ENCODE measurements around the gene SRRM3. TPM values are rescaled to one million over a fixed set of nuclear protein-coding genes. Genes with fewer than 3 reads are reported as not detected.
A peak's percentile ranks its signal among the peaks of the same experiment; 100 is the strongest.
"Not testable (repeated sequence)": the region's sequence is repeated elsewhere in the genome, so short reads cannot be mapped to it uniquely, and the experiment has no call there.

Gene SRRM3
- total and polyA plus RNA-seq, 10 donors, result 0.23 to 1.6 (median 0.93) TPM; not detected in 1

DNA sequence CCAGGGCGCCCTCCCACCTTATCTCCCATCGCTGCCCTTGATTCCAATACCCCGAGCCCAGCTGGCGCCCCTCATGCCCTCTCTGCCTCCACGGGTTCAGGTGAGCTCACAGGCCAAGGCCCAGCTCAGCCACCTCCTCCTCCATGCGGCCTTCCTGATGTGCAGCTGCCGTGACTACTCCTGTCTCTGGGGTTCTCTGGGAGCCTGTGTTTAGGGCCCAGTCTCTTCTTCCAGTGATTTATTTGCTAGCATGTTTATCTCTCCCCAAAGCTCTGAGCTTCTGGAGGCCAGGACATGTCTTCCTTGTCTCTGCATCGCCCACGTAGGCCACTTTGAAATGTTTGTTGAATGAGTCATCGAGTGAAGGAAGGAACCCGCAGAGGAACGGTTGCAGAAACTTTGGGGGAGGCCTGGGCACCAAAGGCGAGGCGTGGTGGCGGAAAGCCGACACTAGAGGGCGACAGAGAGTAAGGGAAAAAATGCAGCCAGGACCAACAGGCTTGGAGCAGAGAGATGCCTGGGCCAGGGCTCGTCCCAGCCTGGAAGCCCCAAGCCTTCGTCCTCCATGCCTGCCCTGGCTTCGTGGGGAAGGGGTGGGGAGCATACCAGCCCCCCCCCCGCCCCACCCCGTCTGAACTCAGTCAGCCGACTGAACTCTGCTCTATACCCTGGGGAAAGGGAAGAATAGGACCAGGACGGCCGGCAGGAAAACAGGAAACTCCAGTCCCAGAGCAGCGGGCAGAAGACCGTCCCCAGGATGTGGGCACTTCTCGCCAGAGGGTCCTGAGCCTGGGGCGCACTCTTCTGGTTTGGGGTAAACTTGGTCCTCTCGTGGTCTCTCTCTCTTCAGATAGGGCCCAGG lies 89.9 kb downstream of the SRRM3 start:
- Histone ChIP-seq H3K27ac (peak overlapping the region; percentile 22 to 89 (median 84)), H3K36me3 (no peaks in the 10 kb centered on the region), H3K27me3 (replicated peaks in 1 of 7) (peaks cover 0 to 3% (median 0%) of the 10 kb centered on the region in 7 donors), H3K4me1 (peaks cover 13 to 53% (median 37%) of the 10 kb centered on the region in 6 donors), H3K9me3 (no peaks in the 10 kb centered on the region), H3K4me3 (peak overlapping the region in 3 of 8 donors; percentile 26 to 50 (median 27))
- intact Hi-C loops (cut with DNase I; ENCODE audit: low total_unique reads), result no loop called here
- 16 to 19% (median 16%) methylated on average over 25 to 30 of the region's 30 CpGs for WGBS, 5 donors
- TF ChIP-seq, protein P1, sequence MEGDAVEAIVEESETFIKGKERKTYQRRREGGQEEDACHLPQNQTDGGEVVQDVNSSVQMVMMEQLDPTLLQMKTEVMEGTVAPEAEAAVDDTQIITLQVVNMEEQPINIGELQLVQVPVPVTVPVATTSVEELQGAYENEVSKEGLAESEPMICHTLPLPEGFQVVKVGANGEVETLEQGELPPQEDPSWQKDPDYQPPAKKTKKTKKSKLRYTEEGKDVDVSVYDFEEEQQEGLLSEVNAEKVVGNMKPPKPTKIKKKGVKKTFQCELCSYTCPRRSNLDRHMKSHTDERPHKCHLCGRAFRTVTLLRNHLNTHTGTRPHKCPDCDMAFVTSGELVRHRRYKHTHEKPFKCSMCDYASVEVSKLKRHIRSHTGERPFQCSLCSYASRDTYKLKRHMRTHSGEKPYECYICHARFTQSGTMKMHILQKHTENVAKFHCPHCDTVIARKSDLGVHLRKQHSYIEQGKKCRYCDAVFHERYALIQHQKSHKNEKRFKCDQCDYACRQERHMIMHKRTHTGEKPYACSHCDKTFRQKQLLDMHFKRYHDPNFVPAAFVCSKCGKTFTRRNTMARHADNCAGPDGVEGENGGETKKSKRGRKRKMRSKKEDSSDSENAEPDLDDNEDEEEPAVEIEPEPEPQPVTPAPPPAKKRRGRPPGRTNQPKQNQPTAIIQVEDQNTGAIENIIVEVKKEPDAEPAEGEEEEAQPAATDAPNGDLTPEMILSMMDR (IDR thresholded peaks at IDR 0.05 in 8 of 11, conservative IDR thresholded peaks at IDR 0.05 in 3 of 11), result peak; percentile 96 to 99 (median 99)
- TF ChIP-seq POLR2A (IDR thresholded peaks at IDR 0.05) (no peak), POLR2AphosphoS5 (IDR thresholded peaks at IDR 0.05) (peak; percentile 49 to 69 (median 66))
- peak; percentile 94 for DNase-seq

DNA sequence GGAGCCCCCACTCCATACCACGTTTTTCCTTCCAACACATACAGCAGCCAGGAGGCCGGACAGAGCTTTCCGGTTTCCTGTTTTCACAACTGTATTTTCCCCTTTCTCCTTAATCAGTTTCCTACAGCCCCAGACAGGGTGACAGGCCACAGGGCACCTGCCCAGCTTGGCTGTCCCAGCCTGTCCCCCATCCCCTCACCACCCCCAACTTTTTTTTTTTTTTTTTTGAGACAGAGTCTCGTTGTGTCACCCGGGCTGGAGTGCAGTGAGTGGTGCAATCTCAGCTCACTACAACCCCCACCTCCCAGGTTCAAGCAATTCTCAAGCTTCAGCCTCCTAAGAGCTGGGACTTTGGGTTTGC lies 90.5 kb downstream of the SRRM3 start:
- DNase-seq, result no peak
- intact Hi-C loops (cut with DNase I; ENCODE audit: low total_unique reads), result no loop called here
- Histone ChIP-seq H3K36me3 (no peaks in the 10 kb centered on the region), H3K27ac (peak overlapping the region; percentile 22 to 89 (median 84)), H3K27me3 (replicated peaks in 1 of 7) (peaks cover 0 to 3% (median 0%) of the 10 kb centered on the region in 7 donors), H3K4me3 (peak overlapping the region in 3 of 8 donors; percentile 26 to 50 (median 27)), H3K4me1 (peaks cover 13 to 59% (median 37%) of the 10 kb centered on the region in 6 donors), H3K9me3 (no peaks in the 10 kb centered on the region)
- TF ChIP-seq POLR2AphosphoS5 (IDR thresholded peaks at IDR 0.05), result peak in 1 of 3 donors; percentile 1
- TF ChIP-seq, protein P1 (IDR thresholded peaks at IDR 0.05 in 8 of 11, conservative IDR thresholded peaks at IDR 0.05 in 3 of 11), result no peak
- WGBS, 5 donors, result 1 to 5% (median 4%) methylated on average over 5 of the region's 5 CpGs

DNA sequence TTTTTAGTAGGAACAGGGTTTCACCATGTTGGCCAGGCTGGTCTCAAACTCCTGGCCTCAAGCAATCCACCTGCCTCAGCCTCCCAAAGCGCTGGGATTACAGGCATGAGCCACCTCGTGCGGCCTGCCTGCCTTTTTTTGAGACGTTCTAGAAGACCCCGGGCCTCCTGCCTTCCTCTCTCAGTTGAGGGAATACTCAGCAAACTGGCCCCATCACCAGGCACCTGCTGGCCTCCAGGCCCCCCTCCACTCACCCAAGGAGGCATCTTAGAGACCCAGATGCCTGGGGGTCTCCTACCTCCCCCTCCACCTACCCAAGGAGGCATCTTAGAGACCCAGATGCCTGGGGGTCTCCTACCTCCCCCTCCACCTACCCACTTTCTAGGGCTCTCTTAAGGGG lies 91.2 kb downstream of the SRRM3 start:
- intact Hi-C loops (cut with DNase I; ENCODE audit: low total_unique reads); DNase-seq; H3K4me3 ChIP-seq; H3K36me3 ChIP-seq; H3K27me3 ChIP-seq (replicated peaks in 1 of 7); H3K9me3 ChIP-seq: not testable (repeated sequence)
- WGBS, 5 donors, result 73 to 87% (median 79%) methylated on average over 5 of the region's 5 CpGs
- Histone ChIP-seq H3K27ac (peak overlapping the region in 7 of 8 donors; percentile 78 to 89 (median 85)), H3K4me1 (peaks cover 13 to 66% (median 37%) of the 10 kb centered on the region in 6 donors)

- intact Hi-C loops (cut with DNase I; ENCODE audit: low total_unique reads), result no loop called here
- TF ChIP-seq, protein P1 (IDR thresholded peaks at IDR 0.05 in 8 of 11, conservative IDR thresholded peaks at IDR 0.05 in 3 of 11), result no peak
- TF ChIP-seq POLR2A (IDR thresholded peaks at IDR 0.05) (no peak), POLR2AphosphoS5 (IDR thresholded peaks at IDR 0.05) (no peak)
- H3K27me3 ChIP-seq (replicated peaks in 1 of 7), result peaks cover 0 to 3% (median 0%) of the 10 kb centered on the region in 7 donors
- H3K36me3 ChIP-seq, result no peaks in the 10 kb centered on the region
- peak overlapping the region in 5 of 8 donors; percentile 78 to 86 (median 82) for H3K27ac ChIP-seq
- H3K4me1 ChIP-seq, result peaks cover 13 to 66% (median 37%) of the 10 kb centered on the region in 6 donors
- DNase-seq, result no peak
- H3K9me3 ChIP-seq, result no peaks in the 10 kb centered on the region
- H3K4me3 ChIP-seq, result no peak overlapping the region
- WGBS, 5 donors, result 66 to 83% (median 79%) methylated on average over 8 of the region's 8 CpGs
Observed at GRCh38 chr7:76293407-76293901, 91.8 kb downstream of the SRRM3 start.
